Activated T-helper 17 cell treated with anti-CD3 and anti-CD28 coated beads, Interleukin-2, amount 50 U/mL, for 72 hours (primary cell): Measurements from ENCODE around the gene ZNF446. TPM values are rescaled to one million over a fixed set of nuclear protein-coding genes. Genes with fewer than 3 reads are reported as not detected.
A peak's percentile ranks its signal among the peaks of the same experiment; 100 is the strongest.
"Not testable (repeated sequence)": the region's sequence is repeated elsewhere in the genome, so short reads cannot be mapped to it uniquely, and the experiment has no call there.

Source experiments
- ATAC-seq: fragments of 150-1000 bp; cut with Tn5 transposase; replicated peaks from 2 replicates; pipeline ENCODE4 v1.10.0; 2021; ENCODE audit warnings: mild to moderate bottlenecking, moderate library complexity
- H3K27ac Mint-ChIP-seq: one replicate; pipeline ENCODE4 v1.8.0; 2022; ENCODE audit warnings: mixed read lengths
- H3K27me3 Mint-ChIP-seq: one replicate; pipeline ENCODE4 v1.8.0; 2022; ENCODE audit warnings: mixed read lengths
- H3K36me3 Mint-ChIP-seq: one replicate; pipeline ENCODE4 v1.8.0; 2022; ENCODE audit warnings: low read depth, mild to moderate bottlenecking, mixed read lengths
- H3K4me1 Mint-ChIP-seq: one replicate; pipeline ENCODE4 v1.8.0; 2022; ENCODE audit warnings: mixed read lengths
- H3K4me3 Mint-ChIP-seq: one replicate; pipeline ENCODE4 v1.8.0; 2022; ENCODE audit warnings: mild to moderate bottlenecking, mixed read lengths
- H3K9me3 Mint-ChIP-seq: one replicate; pipeline ENCODE4 v1.8.0; 2022; ENCODE audit warnings: mixed read lengths
- total RNA-seq, 2 donors: library from RNA; stranded (reverse); gene quantifications; one replicate each; pipeline ENCODE4 v1.2.3, GENCODE V29; 2022

Gene ZNF446
- total RNA-seq, 2 donors from 2014 or later = 5.8 to 6.2 TPM

- Mint-ChIP-seq H3K36me3 (peaks cover 5% of the 10 kb centered on the region), H3K4me3 (no peak overlapping the region), H3K4me1 (peaks cover 14% of the 10 kb centered on the region), H3K27me3 (no peaks in the 10 kb centered on the region), H3K27ac (peak overlapping the region; percentile 59), H3K9me3 (no peaks in the 10 kb centered on the region)
- ATAC-seq = no peak
Observed at GRCh38 chr19:58477871-58478270, 1.7 kb downstream of the ZNF446 start.

GRCh38 chr19:58479303-58479702 is 3.2 kb downstream of the ZNF446 start:
- Mint-ChIP-seq H3K36me3 (no peaks in the 10 kb centered on the region), H3K27ac (no peak overlapping the region), H3K4me1 (peaks cover 14% of the 10 kb centered on the region), H3K27me3 (no peaks in the 10 kb centered on the region), H3K9me3 (no peaks in the 10 kb centered on the region), H3K4me3 (no peak overlapping the region)
- no peak for ATAC-seq

- no peak overlapping the region for H3K27ac Mint-ChIP-seq
- no peak overlapping the region for H3K4me3 Mint-ChIP-seq
- no peaks in the 10 kb centered on the region for H3K9me3 Mint-ChIP-seq
- no peak for ATAC-seq
- H3K27me3 Mint-ChIP-seq = no peaks in the 10 kb centered on the region
- H3K4me1 Mint-ChIP-seq = peaks cover 10% of the 10 kb centered on the region
- H3K36me3 Mint-ChIP-seq = no peaks in the 10 kb centered on the region
Observed at GRCh38 chr19:58479736-58480480, 3.8 kb downstream of the ZNF446 start.

GRCh38 chr19:58480481-58480830 is 4.3 kb downstream of the ZNF446 start:
- Mint-ChIP-seq H3K36me3 (no peaks in the 10 kb centered on the region), H3K27ac (no peak overlapping the region), H3K4me3 (no peak overlapping the region), H3K27me3 (no peaks in the 10 kb centered on the region), H3K9me3 (no peaks in the 10 kb centered on the region), H3K4me1 (peaks cover 10% of the 10 kb centered on the region)
- no peak for ATAC-seq

GRCh38 chr19:58480831-58481230 is 4.7 kb downstream of the ZNF446 start:
- ATAC-seq = no peak
- Mint-ChIP-seq H3K9me3 (no peaks in the 10 kb centered on the region), H3K36me3 (no peaks in the 10 kb centered on the region), H3K27ac (no peak overlapping the region), H3K4me3 (no peak overlapping the region), H3K4me1 (peaks cover 10% of the 10 kb centered on the region), H3K27me3 (no peaks in the 10 kb centered on the region)

- Mint-ChIP-seq H3K27ac (no peak overlapping the region), H3K9me3 (no peaks in the 10 kb centered on the region), H3K36me3 (no peaks in the 10 kb centered on the region), H3K4me1 (peaks cover 4% of the 10 kb centered on the region), H3K4me3 (no peak overlapping the region), H3K27me3 (no peaks in the 10 kb centered on the region)
- no peak for ATAC-seq
Observed at GRCh38 chr19:58482372-58482771, 6.2 kb downstream of the ZNF446 start.

- Mint-ChIP-seq H3K4me3 (no peak overlapping the region), H3K4me1 (peaks cover 4% of the 10 kb centered on the region), H3K27ac (no peak overlapping the region), H3K27me3 (no peaks in the 10 kb centered on the region), H3K36me3 (no peaks in the 10 kb centered on the region), H3K9me3 (no peaks in the 10 kb centered on the region)
- no peak for ATAC-seq
Observed at GRCh38 chr19:58483776-58484175, 7.6 kb downstream of the ZNF446 start.

GRCh38 chr19:58484349-58484748 is 8.2 kb downstream of the ZNF446 start:
- not testable (repeated sequence) for H3K27ac Mint-ChIP-seq, ATAC-seq, H3K27me3 Mint-ChIP-seq, H3K36me3 Mint-ChIP-seq, H3K4me3 Mint-ChIP-seq, H3K9me3 Mint-ChIP-seq, H3K4me1 Mint-ChIP-seq

GRCh38 chr19:58491393-58491792 is 15.2 kb downstream of the ZNF446 start:
- no peak for ATAC-seq
- peaks cover 10% of the 10 kb centered on the region for H3K4me1 Mint-ChIP-seq
- peak overlapping the region; percentile 11 for H3K27ac Mint-ChIP-seq
- no peak overlapping the region for H3K4me3 Mint-ChIP-seq
- no peaks in the 10 kb centered on the region for H3K36me3 Mint-ChIP-seq
- no peaks in the 10 kb centered on the region for H3K27me3 Mint-ChIP-seq
- H3K9me3 Mint-ChIP-seq = no peaks in the 10 kb centered on the region

- H3K36me3 Mint-ChIP-seq = no peaks in the 10 kb centered on the region
- no peak overlapping the region for H3K4me3 Mint-ChIP-seq
- peaks cover 10% of the 10 kb centered on the region for H3K4me1 Mint-ChIP-seq
- H3K27ac Mint-ChIP-seq = no peak overlapping the region
- H3K9me3 Mint-ChIP-seq = no peaks in the 10 kb centered on the region
- H3K27me3 Mint-ChIP-seq = no peaks in the 10 kb centered on the region
- no peak for ATAC-seq
Observed at GRCh38 chr19:58492265-58492664, 16.1 kb downstream of the ZNF446 start.

- Mint-ChIP-seq H3K4me3 (peak overlapping the region; percentile 93), H3K4me1 (peaks cover 17% of the 10 kb centered on the region), H3K9me3 (peaks cover 8% of the 10 kb centered on the region), H3K36me3 (no peaks in the 10 kb centered on the region), H3K27me3 (no peaks in the 10 kb centered on the region), H3K27ac (no peak overlapping the region)
- ATAC-seq = no peak
Observed at GRCh38 chr19:58497634-58498170, 21.6 kb downstream of the ZNF446 start.

GRCh38 chr19:58498316-58499020 is 22.3 kb downstream of the ZNF446 start:
- ATAC-seq = no peak
- Mint-ChIP-seq H3K9me3 (peaks cover 8% of the 10 kb centered on the region), H3K27ac (peak overlapping the region; percentile 93), H3K36me3 (no peaks in the 10 kb centered on the region), H3K4me3 (peak overlapping the region; percentile 93), H3K27me3 (no peaks in the 10 kb centered on the region), H3K4me1 (peaks cover 17% of the 10 kb centered on the region)

- peak; percentile 98 for ATAC-seq
- peaks cover 8% of the 10 kb centered on the region for H3K9me3 Mint-ChIP-seq
- H3K4me1 Mint-ChIP-seq = peaks cover 17% of the 10 kb centered on the region
- peak overlapping the region; percentile 93 for H3K4me3 Mint-ChIP-seq
- H3K27ac Mint-ChIP-seq = peak overlapping the region; percentile 93
- H3K27me3 Mint-ChIP-seq = no peaks in the 10 kb centered on the region
- no peaks in the 10 kb centered on the region for H3K36me3 Mint-ChIP-seq
Observed at GRCh38 chr19:58499021-58499927, 23.1 kb downstream of the ZNF446 start.

GRCh38 chr19:58500242-58500641 is 24.1 kb downstream of the ZNF446 start:
- no peaks in the 10 kb centered on the region for H3K36me3 Mint-ChIP-seq
- peaks cover 8% of the 10 kb centered on the region for H3K9me3 Mint-ChIP-seq
- H3K27me3 Mint-ChIP-seq = no peaks in the 10 kb centered on the region
- peak overlapping the region; percentile 93 for H3K4me3 Mint-ChIP-seq
- peak overlapping the region; percentile 93 for H3K27ac Mint-ChIP-seq
- ATAC-seq = no peak
- peaks cover 17% of the 10 kb centered on the region for H3K4me1 Mint-ChIP-seq
